GM23338 (cell line): ENCODE data around the gene SKP2. TPM values are rescaled to one million over a fixed set of nuclear protein-coding genes. Genes with fewer than 3 reads are reported as not detected.

ENCODE experiments used
- ATAC-seq: fragments of 200-7000 bp; cut with Tn5 transposase; 3 replicates; pipeline ENCODE4 v1.9.1; 2020
- DNase-seq: peaks from one replicate; pipeline ENCODE4 v3.0.0-alpha.2; 2015; ENCODE audit warnings: low spot score
- H2AFZ ChIP-seq: fragments of 200-600 bp; sonication (generic); 2 replicates; pipeline ENCODE4 v1.8.0; 2016; ENCODE audit warnings: antibody characterized with exemption, mild to moderate bottlenecking, moderate library complexity
- H3F3A ChIP-seq: fragments of 200-600 bp; sonication (generic); replicated peaks from 2 replicates; pipeline ENCODE4 v1.8.0; 2017; ENCODE audit warnings: antibody characterized with exemption, mixed run types, low read depth
- H3K27ac ChIP-seq: fragments of 200-600 bp; sonication (generic); 2 replicates; pipeline ENCODE4 v1.6.1; 2016; ENCODE audit warnings: low read depth
- H3K27me3 ChIP-seq: fragments of 200-600 bp; sonication (generic); 2 replicates; pipeline ENCODE4 v1.8.0; 2016; ENCODE audit warnings: mild to moderate bottlenecking, mixed run types, moderate library complexity; ENCODE audit not compliant: insufficient read depth
- H3K36me3 ChIP-seq: fragments of 200-600 bp; sonication (generic); 2 replicates; pipeline ENCODE4 v1.8.0; 2016; ENCODE audit warnings: mild to moderate bottlenecking; ENCODE audit not compliant: insufficient read depth
- H3K4me1 ChIP-seq: fragments of 200-600 bp; sonication (generic); 2 replicates; pipeline ENCODE4 v1.8.0; 2016; ENCODE audit warnings: mild to moderate bottlenecking, moderate library complexity; ENCODE audit not compliant: insufficient read depth
- H3K4me2 ChIP-seq: fragments of 200-600 bp; sonication (generic); 2 replicates; pipeline ENCODE4 v1.7.1; 2017; ENCODE audit warnings: mixed run types
- H3K4me3 ChIP-seq: fragments of 200-600 bp; sonication (generic); 2 replicates; pipeline ENCODE4 v1.6.1; 2016; ENCODE audit warnings: mixed run types
- H3K79me2 ChIP-seq: fragments of 200-600 bp; sonication (generic); replicated peaks from 2 replicates; pipeline ENCODE4 v1.8.0; 2017; ENCODE audit warnings: mild to moderate bottlenecking; ENCODE audit not compliant: insufficient read depth
- H3K9me2 ChIP-seq: fragments of 200-600 bp; sonication (generic); 2 replicates; pipeline ENCODE4 v1.8.0; 2017; ENCODE audit not compliant: insufficient read depth
- H4K20me1 ChIP-seq: fragments of 200-600 bp; sonication (generic); replicated peaks from 2 replicates; pipeline ENCODE4 v1.8.0; 2017; ENCODE audit warnings: mild to moderate bottlenecking; ENCODE audit not compliant: insufficient read depth
- H3K27ac Mint-ChIP-seq: 2 replicates; pipeline ENCODE4 v1.8.0; 2020; ENCODE audit warnings: inconsistent platforms, mild to moderate bottlenecking, moderate library complexity, mixed read lengths
- H3K27me3 Mint-ChIP-seq: 3 replicates; pipeline ENCODE4 v1.8.0; 2022; ENCODE audit warnings: low read depth, mild to moderate bottlenecking, moderate library complexity, mixed read lengths, inconsistent platforms; ENCODE audit not compliant: insufficient read depth, poor library complexity
- H3K36me3 Mint-ChIP-seq: 3 replicates; pipeline ENCODE4 v1.8.0; 2021; ENCODE audit warnings: low read depth, mild to moderate bottlenecking, inconsistent platforms, moderate library complexity, mixed read lengths
- H3K4me1 Mint-ChIP-seq: 3 replicates; pipeline ENCODE4 v1.8.0; 2020; ENCODE audit warnings: mild to moderate bottlenecking, inconsistent platforms, mixed read lengths
- H3K4me3 Mint-ChIP-seq: 3 replicates; pipeline ENCODE4 v1.8.0; 2021; ENCODE audit warnings: moderate library complexity, mild to moderate bottlenecking, inconsistent platforms, mixed read lengths
- H3K9me3 Mint-ChIP-seq: 3 replicates; pipeline ENCODE4 v1.8.0; 2020; ENCODE audit warnings: moderate library complexity, mild to moderate bottlenecking, inconsistent platforms, mixed read lengths
- EZH2phosphoT487 ChIP-seq: fragments of 200-600 bp; sonication (generic); IDR thresholded peaks from one replicate; pipeline ENCODE4 v1.8.1; 2018; ENCODE audit warnings: antibody characterized with exemption; ENCODE audit not compliant: unreplicated experiment
- JUNB ChIP-seq: IDR thresholded peaks from one replicate; pipeline ENCODE4 v1.6.1; 2016; ENCODE audit warnings: antibody characterized with exemption; ENCODE audit not compliant: unreplicated experiment
- polyA plus RNA-seq: library from polyadenylated mRNA; unstranded; fragments of >200 nt; fragmentation: Nextera tagmentation; extraction: Ambion mirVana; gene quantifications from 2 replicates; pipeline ENCODE4 v1.2.1, GENCODE V29; 2016
- total RNA-seq: library from RNA; depleted of rRNA; stranded (reverse); fragments of >200 nt; shearing (Covaris generic); gene quantifications from 2 replicates; pipeline ENCODE4 v1.2.3, GENCODE V29; 2014
- TF ChIP-seq, protein P1 (sequence below): IDR thresholded peaks from one replicate; pipeline ENCODE4 v1.6.1; 2018; ENCODE audit warnings: antibody characterized with exemption; ENCODE audit not compliant: unreplicated experiment
- TF ChIP-seq, protein P2 (sequence below), 2 experiments: fragments of 200-600 bp in 1 of 2; sonication (generic) in 1 of 2; conservative IDR thresholded peaks; 2 replicates each; pipeline versions ENCODE4 v1.5.1 to v1.6.1; 2016 to 2017; ENCODE audit warnings: antibody characterized with exemption in 2 of 2, low read depth in 2 of 2, mild to moderate bottlenecking in 2 of 2, moderate library complexity in 1 of 2
- TF ChIP-seq, protein P3 (sequence below): fragments of 250-450 bp; sonication (Bioruptor Pico); IDR thresholded peaks from 2 replicates; pipeline ENCODE4 v1.5.0; 2020; ENCODE audit warnings: mild to moderate bottlenecking, moderate library complexity
- TF ChIP-seq, protein P4 (sequence below): IDR thresholded peaks from 2 replicates; pipeline ENCODE4 v1.6.1; 2016; ENCODE audit warnings: antibody characterized with exemption

SKP2 gene
- total and polyA plus RNA-seq, 2 experiments from 2014 or later: 66.6 to 75.6 TPM

DNA sequence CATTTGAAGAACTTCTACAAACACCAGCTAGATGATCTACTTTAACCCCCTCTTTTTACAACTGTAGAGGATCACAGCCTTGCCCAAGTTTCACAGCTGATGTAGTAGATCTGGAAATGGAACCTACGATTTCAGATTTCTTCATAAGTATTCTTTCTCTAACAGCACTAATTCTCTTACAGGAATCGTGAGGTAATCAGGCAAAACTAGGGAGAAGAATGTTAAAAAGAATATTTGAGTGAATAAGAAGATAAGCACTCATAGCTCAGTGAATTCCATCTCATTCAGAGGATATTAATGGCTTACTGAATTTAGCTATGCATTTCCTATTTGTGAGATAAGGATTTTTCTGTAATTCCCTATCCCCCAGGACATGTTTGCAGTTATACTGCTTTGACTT is 47.7 kb downstream of the SKP2 start:
- no peaks in the 10 kb centered on the region for H3K9me2 ChIP-seq
- no peak overlapping the region for H3K4me3 ChIP-seq
- DNase-seq (no peak), ATAC-seq (no peak)
- H3K79me2 ChIP-seq: no peaks in the 10 kb centered on the region
- no peaks in the 10 kb centered on the region for H3K36me3 ChIP-seq
- no peak overlapping the region for H3K4me2 ChIP-seq
- Mint-ChIP-seq H3K27me3 (no peaks in the 10 kb centered on the region), H3K4me3 (no peak overlapping the region), H3K27ac (no peak overlapping the region; the same call in 1 of the 2 replicates), H3K4me1 (no peaks in the 10 kb centered on the region), H3K9me3 (no peaks in the 10 kb centered on the region), H3K36me3 (peaks cover 4% of the 10 kb centered on the region; the same call in 2 of the 3 replicates)
- H3K27ac ChIP-seq: no peak overlapping the region
- H3K27me3 ChIP-seq: no peaks in the 10 kb centered on the region
- H2AFZ ChIP-seq: no peak overlapping the region
- no peaks in the 10 kb centered on the region for H3F3A ChIP-seq
- H4K20me1 ChIP-seq: no peaks in the 10 kb centered on the region
- H3K4me1 ChIP-seq: no peaks in the 10 kb centered on the region
- TF ChIP-seq, protein P1, sequence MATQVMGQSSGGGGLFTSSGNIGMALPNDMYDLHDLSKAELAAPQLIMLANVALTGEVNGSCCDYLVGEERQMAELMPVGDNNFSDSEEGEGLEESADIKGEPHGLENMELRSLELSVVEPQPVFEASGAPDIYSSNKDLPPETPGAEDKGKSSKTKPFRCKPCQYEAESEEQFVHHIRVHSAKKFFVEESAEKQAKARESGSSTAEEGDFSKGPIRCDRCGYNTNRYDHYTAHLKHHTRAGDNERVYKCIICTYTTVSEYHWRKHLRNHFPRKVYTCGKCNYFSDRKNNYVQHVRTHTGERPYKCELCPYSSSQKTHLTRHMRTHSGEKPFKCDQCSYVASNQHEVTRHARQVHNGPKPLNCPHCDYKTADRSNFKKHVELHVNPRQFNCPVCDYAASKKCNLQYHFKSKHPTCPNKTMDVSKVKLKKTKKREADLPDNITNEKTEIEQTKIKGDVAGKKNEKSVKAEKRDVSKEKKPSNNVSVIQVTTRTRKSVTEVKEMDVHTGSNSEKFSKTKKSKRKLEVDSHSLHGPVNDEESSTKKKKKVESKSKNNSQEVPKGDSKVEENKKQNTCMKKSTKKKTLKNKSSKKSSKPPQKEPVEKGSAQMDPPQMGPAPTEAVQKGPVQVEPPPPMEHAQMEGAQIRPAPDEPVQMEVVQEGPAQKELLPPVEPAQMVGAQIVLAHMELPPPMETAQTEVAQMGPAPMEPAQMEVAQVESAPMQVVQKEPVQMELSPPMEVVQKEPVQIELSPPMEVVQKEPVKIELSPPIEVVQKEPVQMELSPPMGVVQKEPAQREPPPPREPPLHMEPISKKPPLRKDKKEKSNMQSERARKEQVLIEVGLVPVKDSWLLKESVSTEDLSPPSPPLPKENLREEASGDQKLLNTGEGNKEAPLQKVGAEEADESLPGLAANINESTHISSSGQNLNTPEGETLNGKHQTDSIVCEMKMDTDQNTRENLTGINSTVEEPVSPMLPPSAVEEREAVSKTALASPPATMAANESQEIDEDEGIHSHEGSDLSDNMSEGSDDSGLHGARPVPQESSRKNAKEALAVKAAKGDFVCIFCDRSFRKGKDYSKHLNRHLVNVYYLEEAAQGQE: no peak
- TF ChIP-seq, protein P2, sequence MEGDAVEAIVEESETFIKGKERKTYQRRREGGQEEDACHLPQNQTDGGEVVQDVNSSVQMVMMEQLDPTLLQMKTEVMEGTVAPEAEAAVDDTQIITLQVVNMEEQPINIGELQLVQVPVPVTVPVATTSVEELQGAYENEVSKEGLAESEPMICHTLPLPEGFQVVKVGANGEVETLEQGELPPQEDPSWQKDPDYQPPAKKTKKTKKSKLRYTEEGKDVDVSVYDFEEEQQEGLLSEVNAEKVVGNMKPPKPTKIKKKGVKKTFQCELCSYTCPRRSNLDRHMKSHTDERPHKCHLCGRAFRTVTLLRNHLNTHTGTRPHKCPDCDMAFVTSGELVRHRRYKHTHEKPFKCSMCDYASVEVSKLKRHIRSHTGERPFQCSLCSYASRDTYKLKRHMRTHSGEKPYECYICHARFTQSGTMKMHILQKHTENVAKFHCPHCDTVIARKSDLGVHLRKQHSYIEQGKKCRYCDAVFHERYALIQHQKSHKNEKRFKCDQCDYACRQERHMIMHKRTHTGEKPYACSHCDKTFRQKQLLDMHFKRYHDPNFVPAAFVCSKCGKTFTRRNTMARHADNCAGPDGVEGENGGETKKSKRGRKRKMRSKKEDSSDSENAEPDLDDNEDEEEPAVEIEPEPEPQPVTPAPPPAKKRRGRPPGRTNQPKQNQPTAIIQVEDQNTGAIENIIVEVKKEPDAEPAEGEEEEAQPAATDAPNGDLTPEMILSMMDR (conservative IDR thresholded peaks at IDR 0.05; ENCODE audit: low read depth in 2 of 2): no peak

DNA sequence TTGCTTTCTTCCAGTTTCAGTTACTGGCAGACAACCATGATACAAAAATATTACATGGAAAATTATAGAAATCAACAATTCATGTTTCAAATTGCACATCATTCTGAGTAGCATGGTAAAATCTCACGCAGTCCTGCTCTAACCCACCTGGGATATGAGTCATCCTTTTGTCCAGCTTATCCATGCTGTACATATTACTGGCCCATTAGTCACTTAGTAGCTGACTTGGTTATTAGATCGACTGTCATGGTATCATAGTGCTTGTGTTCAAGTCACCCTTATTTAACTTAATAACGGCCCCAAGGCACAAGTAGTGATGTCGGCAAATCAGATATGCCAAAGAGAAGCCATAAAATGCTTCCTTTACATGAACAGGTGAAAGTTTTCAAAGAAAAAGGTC is 48.6 kb downstream of the SKP2 start:
- Histone ChIP-seq H3K27me3 (no peaks in the 10 kb centered on the region), H3K27ac (no peak overlapping the region), H4K20me1 (no peaks in the 10 kb centered on the region), H3K4me3 (no peak overlapping the region), H3F3A (no peaks in the 10 kb centered on the region), H3K4me2 (no peak overlapping the region), H3K9me2 (no peaks in the 10 kb centered on the region), H3K4me1 (no peaks in the 10 kb centered on the region), H3K79me2 (no peaks in the 10 kb centered on the region), H2AFZ (no peak overlapping the region), H3K36me3 (no peaks in the 10 kb centered on the region)
- H3K9me3 Mint-ChIP-seq: no peaks in the 10 kb centered on the region
- ATAC-seq (no peak), DNase-seq (no peak)
- no peak overlapping the region for H3K4me3 Mint-ChIP-seq
- H3K36me3 Mint-ChIP-seq: peaks cover 4% of the 10 kb centered on the region; the same call in 2 of the 3 replicates
- no peak for TF ChIP-seq JUNB
- TF ChIP-seq EZH2phosphoT487: no peak
- TF ChIP-seq, protein P3, sequence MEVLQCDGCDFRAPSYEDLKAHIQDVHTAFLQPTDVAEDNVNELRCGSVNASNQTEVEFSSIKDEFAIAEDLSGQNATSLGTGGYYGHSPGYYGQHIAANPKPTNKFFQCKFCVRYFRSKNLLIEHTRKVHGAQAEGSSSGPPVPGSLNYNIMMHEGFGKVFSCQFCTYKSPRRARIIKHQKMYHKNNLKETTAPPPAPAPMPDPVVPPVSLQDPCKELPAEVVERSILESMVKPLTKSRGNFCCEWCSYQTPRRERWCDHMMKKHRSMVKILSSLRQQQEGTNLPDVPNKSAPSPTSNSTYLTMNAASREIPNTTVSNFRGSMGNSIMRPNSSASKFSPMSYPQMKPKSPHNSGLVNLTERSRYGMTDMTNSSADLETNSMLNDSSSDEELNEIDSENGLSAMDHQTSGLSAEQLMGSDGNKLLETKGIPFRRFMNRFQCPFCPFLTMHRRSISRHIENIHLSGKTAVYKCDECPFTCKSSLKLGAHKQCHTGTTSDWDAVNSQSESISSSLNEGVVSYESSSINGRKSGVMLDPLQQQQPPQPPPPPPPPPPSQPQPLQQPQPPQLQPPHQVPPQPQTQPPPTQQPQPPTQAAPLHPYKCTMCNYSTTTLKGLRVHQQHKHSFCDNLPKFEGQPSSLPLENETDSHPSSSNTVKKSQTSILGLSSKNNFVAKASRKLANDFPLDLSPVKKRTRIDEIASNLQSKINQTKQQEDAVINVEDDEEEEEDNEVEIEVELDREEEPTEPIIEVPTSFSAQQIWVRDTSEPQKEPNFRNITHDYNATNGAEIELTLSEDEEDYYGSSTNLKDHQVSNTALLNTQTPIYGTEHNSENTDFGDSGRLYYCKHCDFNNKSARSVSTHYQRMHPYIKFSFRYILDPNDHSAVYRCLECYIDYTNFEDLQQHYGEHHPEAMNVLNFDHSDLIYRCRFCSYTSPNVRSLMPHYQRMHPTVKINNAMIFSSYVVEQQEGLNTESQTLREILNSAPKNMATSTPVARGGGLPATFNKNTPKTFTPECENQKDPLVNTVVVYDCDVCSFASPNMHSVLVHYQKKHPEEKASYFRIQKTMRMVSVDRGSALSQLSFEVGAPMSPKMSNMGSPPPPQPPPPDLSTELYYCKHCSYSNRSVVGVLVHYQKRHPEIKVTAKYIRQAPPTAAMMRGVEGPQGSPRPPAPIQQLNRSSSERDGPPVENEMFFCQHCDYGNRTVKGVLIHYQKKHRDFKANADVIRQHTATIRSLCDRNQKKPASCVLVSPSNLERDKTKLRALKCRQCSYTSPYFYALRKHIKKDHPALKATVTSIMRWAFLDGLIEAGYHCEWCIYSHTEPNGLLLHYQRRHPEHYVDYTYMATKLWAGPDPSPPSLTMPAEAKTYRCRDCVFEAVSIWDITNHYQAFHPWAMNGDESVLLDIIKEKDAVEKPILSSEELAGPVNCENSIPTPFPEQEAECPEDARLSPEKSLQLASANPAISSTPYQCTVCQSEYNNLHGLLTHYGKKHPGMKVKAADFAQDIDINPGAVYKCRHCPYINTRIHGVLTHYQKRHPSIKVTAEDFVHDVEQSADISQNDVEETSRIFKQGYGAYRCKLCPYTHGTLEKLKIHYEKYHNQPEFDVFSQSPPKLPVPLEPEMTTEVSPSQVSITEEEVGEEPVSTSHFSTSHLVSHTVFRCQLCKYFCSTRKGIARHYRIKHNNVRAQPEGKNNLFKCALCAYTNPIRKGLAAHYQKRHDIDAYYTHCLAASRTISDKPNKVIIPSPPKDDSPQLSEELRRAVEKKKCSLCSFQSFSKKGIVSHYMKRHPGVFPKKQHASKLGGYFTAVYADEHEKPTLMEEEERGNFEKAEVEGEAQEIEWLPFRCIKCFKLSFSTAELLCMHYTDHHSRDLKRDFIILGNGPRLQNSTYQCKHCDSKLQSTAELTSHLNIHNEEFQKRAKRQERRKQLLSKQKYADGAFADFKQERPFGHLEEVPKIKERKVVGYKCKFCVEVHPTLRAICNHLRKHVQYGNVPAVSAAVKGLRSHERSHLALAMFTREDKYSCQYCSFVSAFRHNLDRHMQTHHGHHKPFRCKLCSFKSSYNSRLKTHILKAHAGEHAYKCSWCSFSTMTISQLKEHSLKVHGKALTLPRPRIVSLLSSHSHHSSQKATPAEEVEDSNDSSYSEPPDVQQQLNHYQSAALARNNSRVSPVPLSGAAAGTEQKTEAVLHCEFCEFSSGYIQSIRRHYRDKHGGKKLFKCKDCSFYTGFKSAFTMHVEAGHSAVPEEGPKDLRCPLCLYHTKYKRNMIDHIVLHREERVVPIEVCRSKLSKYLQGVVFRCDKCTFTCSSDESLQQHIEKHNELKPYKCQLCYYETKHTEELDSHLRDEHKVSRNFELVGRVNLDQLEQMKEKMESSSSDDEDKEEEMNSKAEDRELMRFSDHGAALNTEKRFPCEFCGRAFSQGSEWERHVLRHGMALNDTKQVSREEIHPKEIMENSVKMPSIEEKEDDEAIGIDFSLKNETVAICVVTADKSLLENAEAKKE (CRISPR knock-in tag): no peak
- TF ChIP-seq, protein P4, sequence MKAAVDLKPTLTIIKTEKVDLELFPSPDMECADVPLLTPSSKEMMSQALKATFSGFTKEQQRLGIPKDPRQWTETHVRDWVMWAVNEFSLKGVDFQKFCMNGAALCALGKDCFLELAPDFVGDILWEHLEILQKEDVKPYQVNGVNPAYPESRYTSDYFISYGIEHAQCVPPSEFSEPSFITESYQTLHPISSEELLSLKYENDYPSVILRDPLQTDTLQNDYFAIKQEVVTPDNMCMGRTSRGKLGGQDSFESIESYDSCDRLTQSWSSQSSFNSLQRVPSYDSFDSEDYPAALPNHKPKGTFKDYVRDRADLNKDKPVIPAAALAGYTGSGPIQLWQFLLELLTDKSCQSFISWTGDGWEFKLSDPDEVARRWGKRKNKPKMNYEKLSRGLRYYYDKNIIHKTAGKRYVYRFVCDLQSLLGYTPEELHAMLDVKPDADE: no peak
- H3K4me1 Mint-ChIP-seq: no peaks in the 10 kb centered on the region
- no peaks in the 10 kb centered on the region for H3K27me3 Mint-ChIP-seq
- H3K27ac Mint-ChIP-seq: no peak overlapping the region
